HG02763 (cell line): ENCODE measurements around the gene TMEM33.

Experiments
- ATAC-seq: cut with Tn5 transposase; IDR thresholded peaks from one replicate; pipeline ENCODE4 v1.9.1; 2021; ENCODE audit warnings: mild to moderate bottlenecking, moderate library complexity; ENCODE audit not compliant: unreplicated experiment

TMEM33 gene

GRCh38 chr4:41992967-41993857 is 58.0 kb downstream of the TMEM33 start:
- ATAC-seq: no peak

DNA sequence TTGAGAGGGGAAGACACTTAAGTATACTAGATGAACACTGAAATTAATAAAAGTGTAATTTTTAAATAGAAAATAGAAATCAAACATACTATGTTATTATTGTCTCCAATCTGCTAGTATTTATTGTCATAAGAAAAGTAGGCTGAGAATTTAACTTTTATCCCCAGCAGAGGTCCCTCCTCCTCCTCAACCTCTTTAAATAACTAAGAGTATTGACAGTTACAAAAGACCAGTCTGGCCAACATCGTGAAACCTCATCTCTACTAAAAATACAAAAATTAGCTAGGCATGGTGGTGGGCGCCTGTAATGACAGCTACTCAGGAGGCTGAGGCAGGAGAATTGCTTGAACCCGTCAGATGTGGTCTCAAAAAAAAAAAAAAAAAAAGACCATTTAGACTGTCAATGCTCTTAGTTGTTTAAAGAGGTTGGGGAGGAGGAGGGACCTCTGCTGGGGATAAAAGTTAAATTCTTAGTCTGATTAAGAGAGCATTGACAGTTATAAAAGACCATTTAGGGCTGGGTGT is 59.3 kb downstream of the TMEM33 start:
- ATAC-seq: no peak

GRCh38 chr4:41998019-41998418 is 62.8 kb downstream of the TMEM33 start:
- ATAC-seq: no peak

GRCh38 chr4:41999321-41999720 is 64.1 kb downstream of the TMEM33 start:
- ATAC-seq: no peak

GRCh38 chr4:42008011-42008786 is 73.0 kb downstream of the TMEM33 start:
- no peak for ATAC-seq
